Body of pancreas (tissue), 4 donors: ENCODE measurements around the gene PLCD3. TPM values are rescaled to one million over a fixed set of nuclear protein-coding genes. Genes with fewer than 3 reads are reported as not detected.

Experiments used
- ATAC-seq: fragments of 150-250 bp; one replicate; pipeline ENCODE4 v1.9.1; 2016
- DNase-seq, 4 donors: peaks; one replicate each; pipeline ENCODE4 v3.0.0-alpha.2; 2019
- H3K27ac ChIP-seq, 4 donors: fragments of 200-600 bp; sonication (generic); 1 replicate in 3 of 4; 2 replicates in 1 of 4; pipeline versions ENCODE4 v1.5.1 to v1.6.1; 2016 to 2019; ENCODE audit warnings: mild to moderate bottlenecking in 1 of 4, mixed read lengths in 1 of 4, moderate library complexity in 1 of 4
- H3K27me3 ChIP-seq, 2 donors: fragments of 200-600 bp; sonication (generic); one replicate each; pipeline ENCODE4 v1.6.0; 2016; ENCODE audit warnings: mild to moderate bottlenecking in 1 of 2
- H3K36me3 ChIP-seq, 2 donors: fragments of 200-600 bp; sonication (generic); replicated peaks in 1 of 2; 2 replicates each; pipeline ENCODE4 v1.5.1; 2016; ENCODE audit warnings: low read depth in 2 of 2; ENCODE audit not compliant: insufficient read depth in 1 of 2
- H3K4me1 ChIP-seq: fragments of 200-600 bp; sonication (generic); one replicate; pipeline ENCODE4 v1.6.0; 2016
- H3K4me3 ChIP-seq, 2 donors: fragments of 200-600 bp; sonication (generic); 1 replicate in 1 of 2; 2 replicates in 1 of 2; pipeline ENCODE4 v1.5.1; 2016 to 2019
- H3K9me3 ChIP-seq, 3 donors: fragments of 200-600 bp; sonication (generic); 1 replicate in 2 of 3; 2 replicates in 1 of 3; pipeline ENCODE4 v1.5.1; 2016
- CTCF ChIP-seq, 7 experiments: fragments of 450-650 bp in 4 of 7; fragments of 200-600 bp in 3 of 7; sonication (generic) in 3 of 7; IDR thresholded peaks; one replicate each; pipeline ENCODE4 v1.5.1; 2016 to 2019; ENCODE audit warnings: antibody characterized with exemption in 7 of 7
- POLR2A ChIP-seq, 3 donors: fragments of 450-650 bp; IDR thresholded peaks; one replicate each; pipeline ENCODE4 v1.6.1; 2016; ENCODE audit warnings: antibody characterized with exemption in 3 of 3, mild to moderate bottlenecking in 2 of 3
- WGBS, 2 donors: methylation state at CpG; one replicate each; pipeline ENCODE4 v1.1.5; 2017; 5-methylcytosine and 5-hydroxymethylcytosine counted together
- intact Hi-C: fragments of 100-400 bp; cut with DNase I; formaldehyde crosslinking; loops from one replicate; pipeline ENCODE4 v1.15.1; 2023
- total RNA-seq, 2 donors: library from RNA; depleted of rRNA; stranded (reverse); fragments of >200 nt; gene quantifications; one replicate each; pipeline ENCODE4 v1.1.0, GENCODE V29; 2016

Gene PLCD3
- total RNA-seq, 2 donors from 2014 or later, result 5.4 to 23.4 TPM

GRCh38 chr17:45172232-45172540, 39.9 kb upstream of the PLCD3 start:
- Histone ChIP-seq H3K36me3 (no peaks in the 10 kb centered on the region), H3K9me3 (no peaks in the 10 kb centered on the region), H3K27me3 (no peaks in the 10 kb centered on the region), H3K27ac (peak overlapping the region; percentile 81 to 89 (median 86)), H3K4me3 (no peak overlapping the region), H3K4me1 (peaks cover 46% of the 10 kb centered on the region)
- ATAC-seq (no peak), DNase-seq (no peak)
- intact Hi-C loops, result no loop called here
- WGBS, 2 donors, result 56 to 81% methylated on average over 5 of the region's 5 CpGs
- no peak for TF ChIP-seq POLR2A (IDR thresholded peaks at IDR 0.05)
- no peak for TF ChIP-seq CTCF (IDR thresholded peaks at IDR 0.05)

- Histone ChIP-seq H3K27ac (peak overlapping the region; percentile 81 to 89 (median 86)), H3K9me3 (no peaks in the 10 kb centered on the region), H3K4me3 (no peak overlapping the region), H3K36me3 (no peaks in the 10 kb centered on the region), H3K27me3 (no peaks in the 10 kb centered on the region), H3K4me1 (peaks cover 46% of the 10 kb centered on the region)
- 42 to 49% methylated on average over 17 to 20 of the region's 20 CpGs for WGBS, 2 donors
- DNase-seq (peak; percentile 37 to 71 (median 52)), ATAC-seq (peak; percentile 24)
- TF ChIP-seq CTCF (IDR thresholded peaks at IDR 0.05) (no peak), POLR2A (IDR thresholded peaks at IDR 0.05) (peak in 2 of 3 donors; percentile 15 to 25)
- intact Hi-C loops, result no loop called here
These were observed 39.3 kb upstream of the PLCD3 start for GRCh38 chr17:45171338-45172231.

- TF ChIP-seq CTCF (IDR thresholded peaks at IDR 0.05) (no peak), POLR2A (IDR thresholded peaks at IDR 0.05) (peak in 2 of 3 donors; percentile 18 to 30)
- intact Hi-C loops, result no loop called here
- ATAC-seq (peak; percentile 43), DNase-seq (peak; percentile 42 to 85 (median 62))
- peak overlapping the region; percentile 81 to 89 (median 86) for H3K27ac ChIP-seq
- H3K9me3 ChIP-seq, result no peaks in the 10 kb centered on the region
- H3K27me3 ChIP-seq, result no peaks in the 10 kb centered on the region
- 33 to 42% methylated on average over 4 to 5 of the region's 5 CpGs for WGBS, 2 donors
- no peaks in the 10 kb centered on the region for H3K36me3 ChIP-seq
- peaks cover 39% of the 10 kb centered on the region for H3K4me1 ChIP-seq
- no peak overlapping the region for H3K4me3 ChIP-seq
These were observed 38.6 kb upstream of the PLCD3 start for GRCh38 chr17:45170931-45171337.

- intact Hi-C loops, result no loop called here
- H3K27ac ChIP-seq, result peak overlapping the region; percentile 52 to 89 (median 82)
- WGBS, 2 donors, result 86 to 87% methylated on average over 8 to 12 of the region's 12 CpGs
- DNase-seq (no peak), ATAC-seq (no peak)
- no peaks in the 10 kb centered on the region for H3K27me3 ChIP-seq
- H3K4me1 ChIP-seq, result peaks cover 39% of the 10 kb centered on the region
- no peaks in the 10 kb centered on the region for H3K9me3 ChIP-seq
- H3K36me3 ChIP-seq, result no peaks in the 10 kb centered on the region
- H3K4me3 ChIP-seq, result no peak overlapping the region
- TF ChIP-seq CTCF (IDR thresholded peaks at IDR 0.05), result no peak
- TF ChIP-seq POLR2A (IDR thresholded peaks at IDR 0.05), result no peak
These were observed 38.1 kb upstream of the PLCD3 start for GRCh38 chr17:45170280-45170930.
